K562 (cell line): Measurements from ENCODE around the gene ELMO1. TPM values are rescaled to one million over a fixed set of nuclear protein-coding genes. Genes with fewer than 3 reads are reported as not detected.
A peak's percentile ranks its signal among the peaks of the same experiment; 100 is the strongest.

Experiments used
- ATAC-seq: fragments of 200-7000 bp; cut with Tn5 transposase; 3 replicates; pipeline ENCODE4 v1.9.1; 2020; ENCODE audit warnings: moderate library complexity
- BruUV-seq: library from RNA; stranded (reverse); fragments of 400-500 nt; replicated peaks from 2 replicates; lab custom pipeline; 2021; lab: Mats Ljungman, UMichigan
- CTCF ChIA-PET: fragments of 300-600 bp; formaldehyde crosslinking; extraction: SDS; loops from one replicate; lab custom pipeline; 2021; ENCODE audit warnings: low intra/inter-chr PET ratio; lab: Yijun Ruan, JAX
- POLR2A ChIA-PET: fragments of 300-600, 350-650 bp; sonication (Branson Sonifier 250); formaldehyde crosslinking; extraction: SDS; loops from one replicate; lab custom pipeline; 2021; ENCODE audit warnings: antibody characterized with exemption, inconsistent platforms; lab: Yijun Ruan, JAX
- DNase-seq, 4 experiments: peaks; one replicate each; pipeline versions ENCODE4 v3.0.0 to v3.0.0-alpha.2; 2011 to 2018; ENCODE audit warnings: low spot score in 3 of 4, mixed read lengths in 3 of 4; ENCODE audit errors: extremely low read depth in 1 of 4
- FAIRE-seq: peaks from 2 replicates; lab custom pipeline; 2011; peaks lifted over from hg19 to GRCh38; lab: Jason Lieb, UNC
- H2AFZ ChIP-seq: 2 replicates; pipeline ENCODE4 v1.6.0; 2011; ENCODE audit warnings: low read depth, low read length, control low read depth, inconsistent platforms
- H3K27ac ChIP-seq: fragments of 200-600 bp; 3 replicates; pipeline ENCODE4 v1.8.0; 2011; ENCODE audit warnings: low read depth, mild to moderate bottlenecking, control low read depth, inconsistent platforms, low read length, moderate library complexity, mixed read lengths; ENCODE audit errors: extremely low read depth
- H3K27me3 ChIP-seq, 2 experiments: fragments of 300-600 bp in 1 of 2; 2 replicates in 1 of 2; 3 replicates in 1 of 2; pipeline versions ENCODE4 v1.6.0 to v1.8.0; 2011; ENCODE audit warnings: inconsistent platforms in 2 of 2, low read length in 2 of 2, mild to moderate bottlenecking in 1 of 2, mixed read lengths in 1 of 2, moderate library complexity in 1 of 2; ENCODE audit not compliant: control insufficient read depth in 2 of 2, insufficient read depth in 2 of 2
- H3K36me3 ChIP-seq: fragments of 300-600 bp; 3 replicates; pipeline ENCODE4 v1.8.0; 2011; ENCODE audit warnings: mild to moderate bottlenecking, low read length, inconsistent platforms; ENCODE audit not compliant: control insufficient read depth, insufficient read depth
- H3K4me1 ChIP-seq, 2 experiments: fragments of 200-600 bp in 1 of 2; replicated peaks in 1 of 2; 2 replicates in 1 of 2; 3 replicates in 1 of 2; pipeline versions ENCODE4 v1.5.1 to v1.8.0; 2011; ENCODE audit warnings: inconsistent platforms in 2 of 2, low read length in 2 of 2, mild to moderate bottlenecking in 1 of 2, mixed read lengths in 1 of 2, moderate library complexity in 1 of 2; ENCODE audit not compliant: control insufficient read depth in 2 of 2, insufficient read depth in 2 of 2
- H3K4me2 ChIP-seq: 2 replicates; pipeline ENCODE4 v1.6.1; 2011; ENCODE audit warnings: low read length, control low read depth, inconsistent platforms, mixed read lengths; ENCODE audit not compliant: insufficient read depth
- H3K4me3 ChIP-seq: fragments of 200-600 bp; sonication (generic), shearing (Covaris generic); 2 replicates; pipeline ENCODE4 v1.5.1; 2016; ENCODE audit warnings: control low read depth, inconsistent platforms
- H3K79me2 ChIP-seq: fragments of 200-600 bp; 3 replicates; pipeline ENCODE4 v1.8.0; 2011; ENCODE audit warnings: low read length, inconsistent platforms; ENCODE audit not compliant: control insufficient read depth, insufficient read depth
- H3K9ac ChIP-seq, 2 experiments: 2 replicates each; pipeline versions ENCODE4 v1.6.0 to v1.6.1; 2011; ENCODE audit warnings: low read depth in 2 of 2, low read length in 2 of 2, control low read depth in 1 of 2, inconsistent platforms in 1 of 2, mild to moderate bottlenecking in 1 of 2, mixed read lengths in 1 of 2; ENCODE audit not compliant: insufficient read depth in 1 of 2
- H3K9me1 ChIP-seq: one replicate; pipeline ENCODE4 v1.6.0; 2011; ENCODE audit warnings: inconsistent platforms, mild to moderate bottlenecking, low read length, moderate library complexity; ENCODE audit not compliant: control insufficient read depth, insufficient read depth
- H3K9me3 ChIP-seq: replicated peaks from 2 replicates; pipeline ENCODE4 v1.5.1; 2011; ENCODE audit warnings: low read depth, low read length, inconsistent platforms; ENCODE audit not compliant: control insufficient read depth, insufficient read depth
- H4K20me1 ChIP-seq: replicated peaks from 2 replicates; pipeline ENCODE4 v1.6.1; 2011; ENCODE audit warnings: low read length, inconsistent platforms, mixed read lengths; ENCODE audit not compliant: control insufficient read depth, insufficient read depth
- BHLHE40 ChIP-seq: IDR thresholded peaks from 2 replicates; pipeline ENCODE4 v1.6.1; 2011; ENCODE audit warnings: low read length, improper control_type of control experiment
- CBX5 ChIP-seq: IDR thresholded peaks from 2 replicates; pipeline ENCODE4 v1.6.1; 2014; ENCODE audit warnings: low read depth, borderline replicate concordance
- CEBPG ChIP-seq, 3 experiments: fragments of 200-800 bp in 1 of 3; sonication (Bioruptor generic) in 1 of 3; sonication (generic) in 1 of 3; formaldehyde crosslinking in 1 of 3; IDR thresholded peaks in 2 of 3; conservative IDR thresholded peaks in 1 of 3; 2 replicates each; pipeline versions ENCODE4 v1.6.1 to v1.8.0; 2016 to 2022; ENCODE audit warnings: missing compliant biosample characterization in 2 of 3, missing genetic modification characterization in 2 of 3, mild to moderate bottlenecking in 1 of 3, missing genetic modification reagents in 1 of 3
- CREB3 ChIP-seq: fragments of 450-650 bp; conservative IDR thresholded peaks from 2 replicates; pipeline ENCODE4 v1.6.1; 2016; ENCODE audit warnings: missing genetic modification characterization, low read depth, mild to moderate bottlenecking, missing compliant biosample characterization, moderate library complexity
- FIP1L1 ChIP-seq: fragments of 200-400 bp; formaldehyde crosslinking; IDR thresholded peaks from 2 replicates; pipeline ENCODE4 v1.6.1; 2018; ENCODE audit warnings: mild to moderate bottlenecking, low read depth, low read length; ENCODE audit not compliant: poor library complexity, severe bottlenecking
- FOSL1 ChIP-seq: fragments of 200-800 bp; sonication (Bioruptor generic); conservative IDR thresholded peaks from 2 replicates; pipeline ENCODE4 v1.6.1; 2016; ENCODE audit warnings: missing genetic modification characterization, missing compliant biosample characterization
- MEF2A ChIP-seq: IDR thresholded peaks from 2 replicates; pipeline ENCODE4 v1.6.1; 2011; ENCODE audit warnings: low read depth, mild to moderate bottlenecking, low read length, moderate library complexity; ENCODE audit not compliant: control insufficient read depth
- NFE2 ChIP-seq: IDR thresholded peaks from 2 replicates; pipeline ENCODE4 v1.6.1; 2014; ENCODE audit warnings: antibody characterized with exemption, low read depth
- POLR2B ChIP-seq: fragments of 450-650 bp; IDR thresholded peaks from 2 replicates; pipeline ENCODE4 v1.6.1; 2018; ENCODE audit warnings: low read depth; ENCODE audit not compliant: partially characterized antibody
- RAD21 ChIP-seq, 2 experiments: fragments of 250-450 bp in 1 of 2; fragments of 450-650 bp in 1 of 2; sonication (Bioruptor Pico) in 1 of 2; formaldehyde crosslinking in 1 of 2; IDR thresholded peaks in 1 of 2; conservative IDR thresholded peaks in 1 of 2; 2 replicates each; pipeline versions ENCODE4 v1.4.0 to v1.8.0; 2020 to 2022; ENCODE audit warnings: mild to moderate bottlenecking in 2 of 2, moderate library complexity in 1 of 2
- ZC3H8 ChIP-seq: fragments of 450-650 bp; IDR thresholded peaks from 2 replicates; pipeline ENCODE4 v1.6.1; 2017
- ZNF407 ChIP-seq: fragments of 450-650 bp; IDR thresholded peaks from 2 replicates; pipeline ENCODE4 v1.6.1; 2016; ENCODE audit warnings: low read depth
- ZNF780A ChIP-seq: fragments of 250-450 bp; sonication (Bioruptor Pico); IDR thresholded peaks from 2 replicates; pipeline ENCODE4 v1.5.0; 2021; ENCODE audit warnings: mild to moderate bottlenecking
- WGBS: fragments of 100-300 bp; shearing (Covaris generic); methylation state at CpG from one replicate; pipeline ENCODE4 v1.1.6; 2016; ENCODE audit warnings: low coverage, mixed read lengths; ENCODE audit not compliant: insufficient coverage; ENCODE audit errors: missing lambda C conversion rate; 5-methylcytosine and 5-hydroxymethylcytosine counted together
- in situ Hi-C: fragments of 300-500 bp; cut with MboI; formaldehyde crosslinking; loops from 4 replicates; pipeline ENCODE4 v1.15.0; 2018; ENCODE audit warnings: inconsistent platforms, mixed read lengths
- intact Hi-C: fragments of 100-400 bp; cut with micrococcal nuclease; formaldehyde crosslinking; loops from 2 replicates; pipeline ENCODE4 v1.14.2; 2022
- polyA plus RNA-seq, 8 experiments: library from polyadenylated mRNA; depleted of rRNA in 4 of 8; stranded (reverse) in 5 of 8; unstranded in 3 of 8; fragments of >200 nt; fragmentation: Nextera tagmentation in 2 of 8; fragmentation: Illumina TruSeq in 1 of 8; extraction: Ambion mirVana in 2 of 8; extraction: Trizol in 1 of 8; gene quantifications; 2 replicates each; pipeline versions ENCODE4 v1.2.1 to v1.2.3, GENCODE V29; 2011 to 2014; ENCODE audit warnings: inconsistent platforms in 1 of 8, missing spikeins in 1 of 8
- total RNA-seq, 7 experiments: library from RNA; depleted of rRNA in 6 of 7; stranded (reverse); fragments of >200 nt in 6 of 7; fragmentation: Illumina TruSeq in 2 of 7; extraction: Trizol in 2 of 7; gene quantifications; 2 replicates each; pipeline versions ENCODE4 v1.2.1 to v1.2.3, GENCODE V29; 2011 to 2021; ENCODE audit warnings: low replicate concordance in 1 of 7

ELMO1 gene
- total and polyA plus RNA-seq, 9 of the 15 experiments (the other 6 are each of a cell fraction or from before 2014, with no cell fraction given), result 0.36 to 7.2 (median 3.6) TPM

GRCh38 chr7:37208528-37208927 lies 240.1 kb downstream of the ELMO1 start:
- BruUV-seq, result no TSS peak
- ATAC-seq, result peak; percentile 90
- no peak overlapping the region for H3K4me2 ChIP-seq
- no peaks in the 10 kb centered on the region for H3K36me3 ChIP-seq
- in situ Hi-C loops, result loop anchor here (10.0 kb wide), 1 partner anchor 734 kb away; no protein-coding TSS in a partner anchor
- POLR2A ChIA-PET, result no interaction called here
- DNase-seq, result peak; percentile 15 to 56 (median 27)
- no peak overlapping the region for H3K4me3 ChIP-seq
- 2% methylated on average over 5 of the region's 5 CpGs for WGBS
- H3K79me2 ChIP-seq, result no peaks in the 10 kb centered on the region
- H3K9me3 ChIP-seq, result no peaks in the 10 kb centered on the region
- intact Hi-C loops, result loop anchor here (2.0 kb wide), 1 partner anchor 302 kb away; no protein-coding TSS in a partner anchor
- H3K4me1 ChIP-seq, result no peaks in the 10 kb centered on the region
- no peaks in the 10 kb centered on the region for H3K9me1 ChIP-seq
- peak; percentile 73 for FAIRE-seq
- H3K9ac ChIP-seq, result no peak overlapping the region
- CTCF ChIA-PET, result interaction anchor here (0.5 to 1.4 kb wide), 7 partner anchors 10 to 1467 kb away, joined by 3 to 4 read pairs (median 3); no protein-coding TSS in a partner anchor
- H3K27me3 ChIP-seq, result no peaks in the 10 kb centered on the region
- no peak overlapping the region for H2AFZ ChIP-seq
- no peak overlapping the region for H3K27ac ChIP-seq
- H4K20me1 ChIP-seq, result no peaks in the 10 kb centered on the region; the same call in 1 of the 2 replicates
- TF ChIP-seq FIP1L1, result no peak
- TF ChIP-seq NFE2, result 0 out of 2 replicates have a peak, but pooled peaks have one; percentile 5
- TF ChIP-seq POLR2B, result no peak
- no peak for TF ChIP-seq CREB3 (tag)
- no peak for TF ChIP-seq ZNF407
- no peak for TF ChIP-seq FOSL1 (tag)
- TF ChIP-seq MEF2A, result peak; percentile 50; the same call in 1 of the 2 replicates
- no peak for TF ChIP-seq CBX5
- TF ChIP-seq ZNF780A (CRISPR knock-in tag), result no peak
- TF ChIP-seq RAD21 (CRISPR knock-in tag; conservative IDR thresholded peaks at IDR 0.05 in 1 of 2, IDR thresholded peaks at IDR 0.05 in 1 of 2), result peak; percentile 74 to 78
- TF ChIP-seq BHLHE40, result peak; percentile 48; the same call in 1 of the 2 replicates
- no peak for TF ChIP-seq CEBPG (CRISPR knock-in tag; IDR thresholded peaks at IDR 0.05)
- TF ChIP-seq CEBPG (tag; conservative IDR thresholded peaks at IDR 0.05 in 1 of 2, IDR thresholded peaks at IDR 0.05 in 1 of 2), result peak in 1 of 2 experiments; percentile 67; a peak in 2 of 4 replicates
- TF ChIP-seq ZC3H8, result no peak
